ENCODE data around the gene KISS1R.
A peak's percentile ranks its signal among the peaks of the same experiment; 100 is the strongest.
"Not testable (repeated sequence)": the region's sequence is repeated elsewhere in the genome, so short reads cannot be mapped to it uniquely, and the experiment has no call there.

Gene KISS1R

DNA sequence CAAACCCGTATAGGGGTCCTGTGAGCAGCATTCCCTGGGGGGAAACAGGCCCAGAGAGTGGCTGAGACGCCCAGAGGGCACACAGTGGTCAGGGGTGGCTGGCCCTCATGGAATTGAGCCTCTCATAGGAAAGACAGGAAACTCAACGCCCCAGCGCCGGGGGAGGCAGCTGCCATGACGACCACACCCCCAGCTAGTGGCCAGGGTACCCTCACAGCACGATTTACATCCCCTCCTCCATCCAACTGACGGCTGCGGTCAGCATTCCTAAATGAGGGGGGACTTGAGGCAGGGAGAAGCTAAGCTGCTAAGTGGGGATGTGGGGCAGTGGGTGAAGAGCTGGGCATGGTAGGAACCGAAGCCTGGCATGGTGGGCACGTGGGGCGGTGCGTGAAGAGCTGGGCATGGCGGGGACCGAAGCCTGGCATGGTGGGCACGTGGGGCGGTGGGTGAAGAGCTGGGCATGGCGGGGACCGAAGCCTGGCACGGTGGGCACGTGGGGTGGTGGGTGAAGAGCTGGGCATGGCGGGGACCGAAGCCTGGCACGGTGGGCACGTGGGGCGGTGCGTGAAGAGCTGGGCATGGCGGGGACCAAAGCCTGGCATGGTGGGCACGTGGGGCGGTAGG lies 34.1 kb upstream of the KISS1R start:
- no peak for DNase-seq

- no peak for DNase-seq
Measured at GRCh38 chr19:883661-884211, 33.4 kb upstream of the KISS1R start.

GRCh38 chr19:884420-885211 lies 32.5 kb upstream of the KISS1R start:
- no peak for DNase-seq

GRCh38 chr19:885536-886224 lies 31.5 kb upstream of the KISS1R start:
- no peak for DNase-seq

DNA sequence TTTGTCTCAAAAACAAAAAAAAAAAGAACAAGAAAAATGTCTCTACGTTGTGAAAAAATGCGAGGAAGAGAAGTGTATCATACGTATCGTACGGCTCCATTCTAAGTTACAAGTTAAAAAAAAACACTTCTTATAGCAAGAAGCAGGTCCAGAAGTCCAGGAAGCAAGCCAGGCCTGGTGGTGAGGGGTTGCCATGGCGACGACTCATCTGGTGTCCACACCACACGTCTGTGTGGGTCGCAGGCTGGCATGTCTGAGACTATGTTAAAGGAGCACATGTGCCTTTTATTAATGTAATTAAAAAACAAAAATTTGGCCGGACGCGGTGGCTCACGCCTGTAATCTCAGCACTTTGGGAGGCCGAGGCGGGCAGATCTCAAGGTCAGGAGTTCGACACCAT lies 30.1 kb upstream of the KISS1R start:
- DNase-seq, result no peak

GRCh38 chr19:887599-887998 lies 29.5 kb upstream of the KISS1R start:
- DNase-seq, result no peak

DNA sequence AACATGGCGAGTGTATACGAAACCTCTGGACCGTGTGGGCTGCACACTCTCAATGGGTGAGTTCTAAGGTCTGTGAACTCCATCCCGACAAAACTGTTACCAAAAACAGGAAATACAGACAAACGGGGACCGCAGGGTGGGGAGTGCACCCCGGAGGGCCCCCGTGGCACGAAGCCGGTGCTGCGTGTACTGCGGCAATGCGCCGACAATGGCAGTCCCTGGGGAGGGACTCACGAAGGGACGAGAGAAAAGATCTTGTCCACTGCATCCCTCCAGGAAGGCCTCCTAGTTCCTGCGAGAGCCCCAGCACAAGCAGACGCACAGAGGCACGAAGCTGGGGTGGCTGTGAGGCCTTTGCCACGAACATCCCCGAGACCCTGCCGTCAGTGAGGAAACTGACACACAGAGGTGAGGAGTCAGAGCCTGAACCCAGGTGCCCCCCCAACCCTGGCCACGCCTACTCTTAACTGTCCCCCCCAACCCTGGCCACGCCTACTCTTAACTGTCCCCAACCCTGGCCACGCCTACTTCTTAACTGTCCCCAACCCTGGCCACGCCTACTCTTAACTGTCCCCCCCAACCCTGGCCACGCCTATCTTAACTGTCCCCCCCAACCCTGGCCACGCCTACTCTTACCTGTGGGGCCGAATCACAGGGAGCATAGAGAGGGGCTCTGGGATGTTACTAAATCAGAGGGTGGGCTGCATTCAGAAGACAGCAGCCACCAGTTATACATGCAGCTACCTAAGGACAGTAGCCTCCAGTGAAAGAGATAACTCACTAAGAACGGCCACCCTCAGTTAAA lies 28.4 kb upstream of the KISS1R start:
- no peak for DNase-seq

- no peak for DNase-seq
Measured at GRCh38 chr19:889662-890295, 27.4 kb upstream of the KISS1R start.

- DNase-seq, result no peak
Measured at GRCh38 chr19:890831-891230, 26.3 kb upstream of the KISS1R start.

GRCh38 chr19:891421-892200 lies 25.5 kb upstream of the KISS1R start:
- DNase-seq, result not testable (repeated sequence)

GRCh38 chr19:892243-892893 lies 24.8 kb upstream of the KISS1R start:
- DNase-seq, result no peak

- peak; percentile 86 to 90 for DNase-seq
Measured at GRCh38 chr19:892894-893689, 24.0 kb upstream of the KISS1R start, which contains the start of the genes MED16 and RNU6-9. Gene MED16 (minus strand): TSS chr19:893187. CDS start chr19:891131, 2,056 bp downstream. Gene RNU6-9 (plus strand): TSS chr19:893484.

- no peak for DNase-seq
Measured at GRCh38 chr19:896434-896833, 20.7 kb upstream of the KISS1R start.

GRCh38 chr19:896999-897398 lies 20.1 kb upstream of the KISS1R start:
- no peak for DNase-seq

DNA sequence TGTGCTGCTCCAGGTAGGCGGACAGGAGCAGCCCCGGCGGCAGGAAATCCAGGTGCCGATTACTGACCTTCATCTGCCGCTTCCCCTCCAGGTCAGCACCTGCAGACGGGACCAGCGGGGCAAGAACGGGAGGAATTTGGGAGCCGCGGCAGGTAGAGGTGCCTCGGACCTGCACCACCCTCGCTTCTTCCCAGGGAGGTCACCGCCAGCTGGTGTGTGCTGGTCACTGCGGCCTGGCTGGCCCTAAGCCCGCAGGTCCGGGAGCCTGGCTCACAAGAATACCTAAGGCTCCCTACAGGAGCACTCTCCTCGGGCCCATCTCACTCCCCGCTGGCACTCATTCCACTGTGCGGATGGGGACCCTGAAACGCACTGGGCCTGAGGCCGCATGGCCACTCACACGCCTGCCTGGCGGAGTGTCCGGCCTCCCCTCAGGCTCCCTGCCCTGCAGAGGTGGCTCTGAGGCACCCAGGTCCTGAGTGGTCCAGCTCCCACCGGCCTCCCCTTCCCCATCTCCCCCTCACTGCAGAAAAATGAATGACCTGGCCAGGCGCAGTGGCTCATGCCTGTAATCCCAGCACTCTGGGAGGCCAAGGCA lies 19.6 kb upstream of the KISS1R start:
- DNase-seq, result no peak

DNA sequence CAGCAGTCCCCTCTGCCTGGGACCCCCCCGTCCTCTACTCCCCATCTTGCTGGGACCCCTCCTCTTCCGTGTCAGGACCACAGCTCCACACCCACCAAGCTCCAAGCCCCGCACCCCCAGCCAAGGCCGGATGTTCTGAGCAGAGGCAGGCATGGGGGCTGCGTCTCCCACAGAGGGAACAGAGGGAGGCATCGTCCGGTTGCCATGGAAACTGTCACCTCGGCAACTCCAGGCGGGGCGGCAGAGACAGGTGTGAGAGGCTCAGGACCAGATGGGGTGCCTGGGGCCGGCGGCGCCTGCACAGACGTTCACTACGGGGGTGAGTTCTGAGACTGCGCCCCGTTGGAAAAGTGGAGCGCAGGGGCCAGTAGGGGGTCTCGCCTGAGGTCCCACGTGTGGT lies 18.5 kb upstream of the KISS1R start:
- no peak for DNase-seq

DNA sequence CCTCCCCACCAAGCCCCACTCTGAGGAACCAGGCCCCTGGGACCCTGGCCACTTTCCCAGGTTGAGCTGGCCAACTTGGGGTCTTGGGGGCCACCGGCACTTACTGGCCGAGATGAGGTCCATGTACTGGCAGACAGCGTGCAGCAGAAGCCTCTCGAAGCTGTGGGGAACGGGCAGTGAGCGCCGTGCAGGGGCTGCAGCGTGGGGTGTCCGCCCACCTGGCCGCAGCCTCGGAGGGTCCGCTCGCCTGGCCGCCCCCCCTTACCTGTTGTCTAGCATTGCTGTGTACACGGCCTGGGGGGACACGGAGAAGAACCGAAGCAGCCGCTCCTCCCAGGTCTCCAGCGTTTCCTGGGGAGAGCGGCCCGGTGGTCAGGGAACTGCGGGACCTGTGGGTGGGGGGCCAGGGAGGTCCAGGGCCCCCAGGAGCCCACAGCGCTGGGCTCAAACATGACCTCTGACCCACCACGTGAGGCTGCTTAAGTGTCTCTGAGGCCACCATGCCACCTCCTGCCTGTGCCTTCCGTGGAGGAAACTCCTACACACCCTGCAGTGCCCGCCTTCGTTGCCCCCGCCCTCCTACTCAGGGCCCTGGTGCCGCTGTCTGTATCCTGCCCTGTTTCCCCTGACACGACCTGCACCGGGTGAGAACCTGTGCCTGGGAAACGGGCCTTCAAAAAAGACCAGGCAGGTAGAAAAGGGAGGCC lies 17.6 kb upstream of the KISS1R start:
- DNase-seq, result no peak

- no peak for DNase-seq
Measured at GRCh38 chr19:900043-900301, 17.2 kb upstream of the KISS1R start.
